Stimulated activated CD4-positive, alpha-beta T cell treated with anti-CD3 and anti-CD28 coated beads, Interleukin-12 subunit alpha, Interleukin-12 subunit beta, amount 100 ng/mL, for 24 hours (primary cell): ENCODE data around the gene ANKRD36.
"Not testable (repeated sequence)": the region's sequence is repeated elsewhere in the genome, so short reads cannot be mapped to it uniquely, and the experiment has no call there.

Source experiments
- DNase-seq, 2 experiments: peaks; one replicate each; pipeline ENCODE4 v3.0.0-alpha.2; 2020; ENCODE audit warnings: low read depth in 2 of 2

ANKRD36 gene

DNA sequence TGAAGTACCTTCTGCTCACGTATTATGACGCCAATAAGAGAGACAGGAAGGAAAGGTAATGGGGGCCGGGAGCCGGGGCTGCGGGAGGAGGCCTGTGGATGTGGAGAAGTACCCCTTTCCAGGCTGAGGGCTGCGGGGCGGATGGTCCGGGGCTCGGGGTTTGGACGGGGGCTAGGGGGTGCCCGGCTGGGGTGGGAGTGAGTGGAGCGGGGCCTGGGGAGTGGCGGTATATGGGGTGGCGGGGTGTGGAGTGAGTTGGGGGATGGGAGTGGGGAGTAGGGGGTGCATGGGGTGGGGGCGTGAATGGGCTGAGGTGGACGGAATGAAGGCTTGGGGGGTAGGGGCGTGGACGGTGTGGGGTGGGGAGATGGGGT, 916 bp downstream of the ANKRD36 start:
- DNase-seq: not testable (repeated sequence)

DNA sequence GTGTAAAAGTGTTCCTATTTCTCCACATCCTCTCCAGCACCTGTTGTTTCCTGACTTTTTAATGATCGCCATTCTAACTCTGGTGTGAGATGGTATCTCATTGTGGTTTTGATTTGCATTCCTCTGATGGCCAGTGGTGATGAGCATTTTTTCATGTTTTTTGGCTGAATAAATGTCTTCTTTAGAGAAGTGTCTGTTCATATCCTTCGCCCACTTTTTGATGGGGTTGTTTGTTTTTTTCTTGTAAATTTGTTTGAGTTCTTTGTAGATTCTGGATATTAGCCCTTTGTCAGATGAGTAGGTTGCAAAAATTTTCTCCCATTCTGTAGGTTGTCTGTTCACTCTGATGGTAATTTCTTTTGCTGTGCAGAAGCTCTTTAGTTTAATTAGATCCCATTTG, 16.1 kb downstream of the ANKRD36 start:
- DNase-seq: not testable (repeated sequence)

DNA sequence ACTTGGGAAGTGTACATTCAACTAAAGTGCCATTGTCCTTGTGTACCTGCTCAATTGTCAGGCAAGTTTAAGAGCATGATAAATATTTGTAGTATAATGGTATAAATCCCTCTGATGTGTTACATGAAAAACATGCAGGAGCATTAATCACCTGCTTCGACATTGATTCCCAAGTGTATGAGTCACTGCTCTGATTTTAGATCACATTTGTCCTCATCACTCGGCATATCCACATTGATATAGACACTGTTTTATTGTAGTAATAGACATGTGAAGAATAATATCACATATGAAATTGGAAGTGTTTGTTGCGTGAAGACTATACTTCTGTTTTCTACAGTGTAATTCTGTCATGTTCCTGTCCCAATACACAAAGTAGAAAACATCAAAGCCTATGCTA, 31.1 kb downstream of the ANKRD36 start:
- DNase-seq: not testable (repeated sequence)

DNA sequence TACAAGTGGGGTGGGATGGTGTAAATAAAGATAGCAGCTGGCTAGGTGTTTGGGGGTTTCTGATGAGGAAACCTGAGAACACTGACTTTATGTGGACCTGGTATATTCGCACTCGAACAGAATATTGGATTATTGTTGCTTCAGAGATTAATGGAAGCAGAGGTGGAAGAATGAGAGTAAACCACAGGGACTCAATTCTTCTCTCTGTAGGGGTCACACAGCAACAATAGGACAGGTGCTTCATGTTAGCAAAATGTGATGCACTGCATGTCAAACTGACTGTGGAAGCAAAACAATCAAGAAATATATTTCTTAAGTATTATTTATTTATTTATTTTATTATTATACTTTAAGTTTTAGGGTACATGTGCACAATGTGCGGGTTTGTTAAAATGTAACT, 53.6 kb downstream of the ANKRD36 start:
- DNase-seq: not testable (repeated sequence)

DNA sequence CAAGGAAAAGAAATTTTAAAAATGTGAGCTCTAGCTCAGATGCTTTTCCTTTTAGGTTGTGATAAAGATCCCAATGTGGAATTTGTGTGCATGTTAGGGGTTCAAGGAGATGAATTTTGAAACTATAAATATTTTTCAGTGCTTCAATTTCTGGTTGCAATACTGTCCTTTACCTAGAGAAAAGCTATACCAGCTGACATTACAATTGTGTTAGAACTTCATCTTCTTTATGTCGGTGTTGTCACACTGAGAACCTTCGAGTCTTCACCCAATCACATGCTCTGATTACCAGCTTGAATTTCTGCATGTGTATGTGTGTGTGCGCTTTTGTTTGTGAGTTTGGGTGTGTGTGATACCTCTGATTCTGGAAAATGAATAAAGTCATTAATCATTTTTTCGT, 55.0 kb downstream of the ANKRD36 start:
- DNase-seq: not testable (repeated sequence)

DNA sequence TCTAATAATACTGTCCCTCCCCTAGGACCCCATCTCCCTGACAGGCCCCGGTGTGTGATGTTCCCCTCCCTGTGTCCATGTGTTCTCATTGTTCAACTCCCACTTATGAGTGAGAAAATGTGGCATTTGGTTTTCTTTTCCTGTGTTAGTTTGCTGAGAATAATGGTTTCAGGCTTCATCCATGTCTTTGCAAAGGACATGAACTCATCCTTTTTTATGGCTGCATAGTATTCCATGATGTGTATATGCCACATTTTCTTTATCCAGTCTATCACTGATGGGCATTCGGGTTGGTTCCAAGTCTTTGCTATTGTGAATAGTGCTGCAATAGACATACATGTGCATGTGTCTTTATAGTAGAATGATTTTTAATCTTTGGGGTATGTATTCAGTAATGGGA, 55.6 kb downstream of the ANKRD36 start:
- not testable (repeated sequence) for DNase-seq

DNA sequence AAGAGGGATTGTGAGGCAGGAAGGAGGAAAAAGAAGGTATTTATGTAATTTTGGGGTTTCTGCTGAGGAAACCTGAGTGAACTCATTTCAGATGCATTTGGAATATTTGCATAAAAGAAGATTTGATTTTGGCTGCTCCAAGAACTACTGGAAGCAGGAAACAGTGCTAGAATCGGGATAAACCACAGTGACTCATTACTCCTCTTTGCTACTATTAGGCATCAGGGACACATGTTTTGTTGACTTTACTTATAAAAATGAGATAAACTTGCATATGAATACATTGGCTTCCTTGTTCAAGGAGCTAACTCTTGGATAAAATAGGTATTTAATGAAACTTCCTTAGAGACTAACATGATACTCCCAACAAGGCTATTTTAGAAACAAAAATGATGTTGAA, 67.4 kb downstream of the ANKRD36 start:
- not testable (repeated sequence) for DNase-seq

DNA sequence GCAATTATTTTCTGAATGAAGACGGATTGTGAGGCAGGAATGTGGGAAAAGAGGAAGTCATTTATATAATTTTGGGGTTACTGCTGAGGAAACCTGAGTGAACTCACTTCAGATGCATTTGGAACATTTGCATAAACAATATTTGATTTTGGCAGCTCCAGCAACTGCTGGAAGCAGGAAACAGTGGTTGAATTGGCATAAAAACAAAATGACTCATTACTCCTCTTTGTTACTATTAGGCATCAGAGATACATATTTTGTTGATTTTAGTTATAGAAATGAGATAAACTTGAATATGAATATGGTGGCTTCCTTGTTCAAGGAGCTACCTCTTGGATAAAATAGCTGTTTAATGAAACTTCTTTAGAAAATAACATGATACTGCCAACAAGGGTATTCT, 82.4 kb downstream of the ANKRD36 start:
- DNase-seq: not testable (repeated sequence)

DNA sequence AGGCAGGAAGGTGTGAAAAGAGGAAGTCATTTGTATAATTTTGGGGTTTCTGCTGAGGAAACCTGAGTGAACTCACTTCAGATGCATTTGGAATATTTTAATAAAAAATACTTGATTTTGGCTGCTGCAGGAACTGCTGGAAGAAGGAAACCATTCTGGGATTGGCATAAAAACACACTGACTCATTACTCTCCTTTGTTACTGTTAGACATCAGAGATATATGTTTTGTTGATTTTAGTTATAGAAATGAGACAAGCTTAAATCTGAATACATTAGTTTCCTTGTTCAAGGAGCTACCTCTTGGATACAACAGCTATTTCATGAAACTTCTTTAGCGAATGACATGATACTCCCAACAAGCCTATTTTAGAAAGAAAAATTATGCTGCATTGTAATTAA, 84.3 kb downstream of the ANKRD36 start:
- not testable (repeated sequence) for DNase-seq

DNA sequence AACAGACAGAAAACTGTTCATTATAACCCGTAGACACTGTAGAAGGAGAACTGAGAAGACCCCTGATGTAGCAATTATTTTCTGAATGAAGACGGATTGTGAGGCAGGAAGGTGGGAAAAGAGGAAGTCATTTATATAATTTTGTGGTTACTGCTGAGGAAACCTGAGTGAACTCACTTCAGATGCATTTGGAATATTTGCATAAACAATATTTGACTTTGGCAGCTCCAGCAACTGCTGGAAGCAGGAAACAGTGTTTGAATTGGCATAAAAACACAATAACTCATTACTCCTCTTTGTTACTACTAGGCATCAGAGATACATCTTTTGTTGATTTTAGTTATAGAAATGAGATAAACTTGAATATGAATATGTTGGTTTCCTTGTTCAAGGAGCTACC, 87.9 kb downstream of the ANKRD36 start:
- DNase-seq: not testable (repeated sequence)

DNA sequence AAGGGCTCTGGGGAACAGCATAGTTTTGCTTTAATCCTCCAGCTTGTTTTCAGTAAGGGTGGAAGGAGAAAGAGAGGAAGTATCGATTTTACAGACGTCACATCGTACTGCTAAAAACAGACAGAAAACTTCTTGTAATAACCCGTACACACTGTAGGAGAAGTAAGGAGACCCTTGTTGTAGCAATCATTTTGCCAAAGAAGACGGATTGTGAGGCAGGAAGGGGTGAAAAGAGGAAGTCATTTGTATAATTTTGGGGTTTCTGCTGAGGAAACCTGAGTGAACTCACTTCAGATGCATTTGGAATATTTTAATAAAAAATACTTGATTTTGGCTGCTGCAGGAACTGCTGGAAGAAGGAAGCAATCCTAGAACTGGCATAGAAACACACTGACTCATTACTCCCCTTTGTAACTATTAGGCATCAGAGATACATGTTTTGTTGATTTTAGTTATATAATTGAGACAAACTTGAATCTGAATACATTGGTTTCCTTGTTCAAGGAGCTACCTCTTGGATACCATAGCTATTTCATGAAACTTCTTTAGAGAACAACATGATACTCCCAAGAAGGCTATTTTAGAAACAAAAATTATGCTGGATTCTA, 89.8 kb downstream of the ANKRD36 start:
- DNase-seq: not testable (repeated sequence)

DNA sequence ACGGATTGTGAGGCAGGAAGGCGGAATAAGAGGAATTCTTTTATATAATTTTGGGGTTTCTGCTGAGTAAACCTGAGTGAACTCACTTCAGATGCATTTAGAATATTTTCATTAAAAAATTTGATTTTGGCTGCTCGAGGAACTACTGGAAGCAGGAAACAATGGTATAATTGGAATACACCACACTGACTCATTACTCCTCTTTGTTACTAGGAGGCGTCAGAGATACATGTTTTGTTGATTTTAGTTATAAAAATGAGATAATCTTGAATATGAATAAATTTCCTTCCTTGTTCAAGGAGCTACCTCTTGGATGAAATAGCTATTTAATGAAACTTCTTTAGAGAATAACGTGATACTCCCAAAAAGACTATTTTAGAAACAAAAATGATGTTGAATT, 97.4 kb downstream of the ANKRD36 start:
- no peak for DNase-seq

DNA sequence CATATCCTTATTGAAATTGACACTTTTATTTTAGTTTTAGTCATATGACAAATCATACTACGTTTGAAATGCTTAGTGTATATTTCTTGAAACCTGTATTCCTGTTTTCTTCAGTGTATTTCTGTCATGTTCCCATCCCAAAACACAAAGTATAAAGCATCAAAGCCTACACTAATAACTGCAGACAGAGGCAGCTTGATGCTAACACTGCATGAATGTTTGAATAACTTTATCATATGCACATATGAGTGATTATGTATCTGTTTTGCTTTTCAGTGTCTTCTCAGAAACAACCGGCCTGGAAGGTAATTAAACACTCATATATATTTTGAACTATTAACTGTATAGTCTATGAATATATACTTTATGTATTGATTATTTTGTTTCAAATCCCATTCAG, 102.1 kb downstream of the ANKRD36 start:
- DNase-seq: not testable (repeated sequence)

DNA sequence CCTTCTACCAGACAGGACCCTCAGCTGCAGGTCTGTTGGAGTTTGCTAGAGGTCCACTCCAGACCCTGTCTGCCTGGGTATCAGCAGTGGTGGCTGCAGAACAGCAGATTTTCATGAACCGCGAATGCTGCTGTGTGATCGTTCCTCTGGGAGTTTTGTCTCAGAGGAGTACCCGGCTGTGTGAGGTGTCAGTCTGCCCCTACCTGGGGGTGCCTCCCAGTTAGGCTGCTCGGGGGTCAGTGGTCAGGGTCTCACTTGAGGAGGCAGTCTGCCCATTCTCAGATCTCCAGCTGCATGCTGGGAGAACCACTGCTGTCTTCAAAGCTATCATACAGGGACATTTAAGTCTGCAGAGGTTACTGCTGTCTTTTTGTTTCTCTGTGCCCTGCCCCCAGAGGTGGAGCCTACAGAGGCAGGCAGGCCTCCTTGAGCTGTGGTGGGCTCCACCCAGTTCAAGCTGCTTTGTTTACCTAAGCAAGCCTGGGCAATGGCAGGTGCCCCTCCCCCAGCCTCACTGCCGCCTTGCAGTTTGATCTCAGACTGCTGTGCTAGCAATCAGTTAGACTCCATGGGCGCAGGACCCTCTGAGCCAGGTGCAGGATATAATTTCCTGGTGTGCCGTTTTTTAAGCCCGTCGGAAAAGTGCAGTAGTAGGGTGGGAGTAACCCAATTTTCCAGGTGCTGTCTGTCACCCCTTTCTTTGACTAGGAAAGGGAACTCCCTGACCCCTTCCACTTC, 118.1 kb downstream of the ANKRD36 start:
- DNase-seq: not testable (repeated sequence)

DNA sequence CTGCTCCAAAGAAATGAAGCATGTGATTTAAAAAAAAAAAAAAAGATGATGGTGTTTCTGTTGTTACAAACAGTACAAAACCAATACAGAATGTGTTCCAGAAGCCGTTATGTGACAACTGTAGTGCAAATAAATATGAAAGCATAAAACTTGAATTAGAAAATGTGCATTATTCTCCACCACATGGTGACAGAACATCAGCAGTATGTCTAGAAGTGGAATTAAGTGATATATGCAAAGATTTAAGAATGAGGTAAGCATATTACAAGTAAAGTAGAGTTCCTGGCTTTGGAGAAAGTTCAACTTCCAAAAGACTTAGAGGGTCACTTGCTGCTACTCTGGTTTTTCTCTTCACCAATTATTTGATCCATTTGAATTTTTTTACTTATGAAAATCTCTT, 120.0 kb downstream of the ANKRD36 start:
- not testable (repeated sequence) for DNase-seq

DNA sequence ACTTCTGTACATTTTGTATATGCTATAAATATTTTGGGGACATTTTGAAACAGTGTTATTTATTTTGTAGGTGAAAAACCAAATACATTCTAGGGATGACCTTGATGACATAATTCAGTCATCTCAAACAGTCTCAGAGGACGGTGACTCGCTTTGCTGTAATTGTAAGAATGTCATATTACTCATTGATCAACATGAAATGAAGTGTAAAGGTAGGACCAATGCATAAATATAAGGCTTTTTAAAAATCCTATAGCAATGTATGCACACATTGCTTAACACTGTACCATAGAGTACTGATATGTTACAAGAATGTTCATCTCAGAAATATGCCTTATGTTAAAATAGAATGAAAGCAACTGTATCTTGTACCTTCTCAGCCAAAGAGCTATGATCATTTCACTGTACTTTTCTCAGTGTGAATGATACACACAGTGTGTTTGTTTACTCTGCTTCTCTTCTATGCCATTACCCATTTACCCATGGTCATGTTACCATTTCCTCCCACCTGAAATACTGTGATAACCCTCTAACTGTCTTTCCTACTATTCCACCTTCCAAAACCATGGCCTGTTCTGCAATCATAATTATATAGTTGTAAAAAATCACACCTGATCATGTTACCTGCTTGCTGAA, 120.8 kb downstream of the ANKRD36 start:
- DNase-seq: not testable (repeated sequence)

DNA sequence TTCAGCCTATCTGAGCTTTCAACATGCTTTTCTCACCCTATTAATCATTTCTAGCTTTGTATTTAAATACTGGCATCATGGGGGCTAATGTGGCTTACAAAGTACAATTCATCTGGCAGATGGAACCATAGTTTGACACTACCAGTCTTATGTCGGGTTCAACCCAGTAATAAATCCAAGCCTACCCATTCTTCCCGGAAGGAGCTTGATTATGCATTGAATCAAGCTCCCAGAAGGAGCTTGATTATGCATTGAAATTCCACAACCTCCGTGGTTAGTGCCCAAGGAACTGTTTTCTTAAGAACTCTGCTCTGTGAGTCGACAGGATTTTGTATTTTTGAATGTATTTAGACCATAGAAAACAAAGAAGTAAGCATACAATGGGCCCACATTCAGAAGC, 148.2 kb downstream of the ANKRD36 start:
- DNase-seq: not testable (repeated sequence)

DNA sequence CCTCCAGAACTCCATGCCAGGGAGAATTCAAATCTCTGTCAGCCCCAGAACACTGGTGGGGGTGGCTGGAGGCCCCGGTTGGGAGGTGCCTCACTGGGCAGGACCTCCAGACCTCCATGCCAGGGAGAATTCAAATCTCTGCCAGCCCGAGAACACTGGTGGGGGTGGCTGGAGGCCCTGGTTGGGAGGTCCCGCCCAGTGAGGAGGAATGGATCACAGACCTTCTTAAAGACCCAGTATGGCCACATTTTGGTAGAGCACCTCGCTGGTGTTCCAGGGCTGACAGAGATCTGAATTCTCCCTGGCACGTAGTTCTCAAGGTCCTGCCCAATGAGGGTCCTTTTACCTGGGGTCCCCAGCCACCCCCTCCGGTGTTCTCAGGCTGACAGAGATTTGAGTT, 153.5 kb downstream of the ANKRD36 start:
- not testable (repeated sequence) for DNase-seq

DNA sequence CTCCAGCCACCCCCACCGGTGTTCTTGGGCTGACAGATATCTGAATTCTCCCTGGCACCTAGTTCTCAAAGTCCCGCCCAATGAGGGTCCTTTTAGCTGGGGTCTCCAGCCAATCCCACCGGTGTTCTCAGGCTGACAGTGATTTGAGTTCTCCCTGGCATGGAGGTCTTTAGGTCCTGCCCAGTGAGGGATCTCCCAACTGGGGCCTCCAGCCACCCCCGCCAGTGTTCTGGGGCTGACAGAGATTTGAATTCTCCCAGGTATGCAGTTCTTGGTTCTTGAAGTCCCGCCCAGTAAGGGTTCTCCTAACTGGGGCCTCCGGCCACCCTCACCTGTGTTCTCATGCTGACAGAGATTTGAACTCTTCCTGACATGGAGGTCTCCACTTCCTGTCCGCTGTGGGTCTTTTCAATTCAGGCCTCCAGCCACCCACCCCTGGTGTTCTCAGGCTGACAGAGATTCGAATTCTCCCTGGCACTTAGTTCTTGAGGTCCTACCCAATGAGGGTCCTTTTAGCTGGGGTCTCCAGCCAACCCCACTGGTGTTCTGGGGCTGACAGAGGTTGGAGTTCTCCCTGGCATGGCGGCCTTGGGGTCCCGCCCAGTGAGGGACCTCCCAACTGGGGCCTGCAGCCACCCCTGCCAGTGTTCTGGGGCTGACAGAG, 154.6 kb downstream of the ANKRD36 start:
- no peak for DNase-seq

DNA sequence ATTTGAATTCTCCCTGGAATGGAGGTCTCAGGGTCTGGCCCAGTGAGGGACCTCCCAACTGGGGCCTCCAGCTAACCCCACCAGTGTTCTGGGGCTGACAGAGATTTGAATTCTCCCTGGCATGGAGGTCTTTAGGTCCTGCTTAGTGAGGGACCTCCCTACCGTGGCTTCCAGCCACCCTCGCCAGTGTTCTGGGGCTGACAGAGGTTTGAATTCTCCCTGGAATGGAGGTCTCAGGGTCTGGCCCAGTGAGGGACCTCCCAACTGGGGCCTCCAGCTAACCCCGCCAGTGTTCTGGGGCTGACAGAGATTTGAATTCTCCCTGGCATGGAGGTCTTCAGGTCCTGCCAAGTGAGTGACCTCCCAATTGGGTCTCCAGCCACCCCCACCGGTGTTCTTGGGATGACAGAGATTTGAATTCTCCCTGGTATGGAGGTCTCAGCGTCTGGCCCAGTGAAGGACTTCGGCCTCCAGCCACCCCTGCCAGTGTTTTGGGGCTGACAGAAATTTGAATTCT, 155.2 kb downstream of the ANKRD36 start:
- not testable (repeated sequence) for DNase-seq

DNA sequence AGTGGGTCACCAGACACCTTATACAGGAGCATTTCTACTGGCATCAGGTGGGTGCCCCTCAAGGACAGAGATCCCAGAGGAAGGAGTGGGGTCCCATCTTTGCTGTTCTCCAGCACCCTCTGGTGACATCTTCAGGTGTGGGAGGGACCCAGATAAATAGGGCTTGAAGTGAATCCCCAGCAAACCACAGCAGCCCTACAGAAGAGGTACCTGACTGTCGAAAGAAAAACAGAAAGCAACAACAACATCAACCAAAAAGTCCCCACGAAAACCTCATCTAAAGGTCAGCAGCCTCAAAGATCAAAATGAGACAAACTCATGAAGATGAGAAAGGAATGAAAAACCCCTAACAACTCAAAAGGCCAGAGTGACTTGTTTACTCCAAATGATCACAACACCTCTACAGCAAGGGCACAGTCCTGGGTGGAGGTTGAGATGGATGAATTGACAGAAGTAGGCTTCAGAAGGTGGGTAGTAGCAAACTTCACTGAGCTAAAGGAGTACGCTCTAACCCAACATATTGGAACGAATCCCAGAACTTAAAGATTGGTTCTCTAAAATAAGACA, 163.4 kb downstream of the ANKRD36 start:
- DNase-seq: not testable (repeated sequence)

DNA sequence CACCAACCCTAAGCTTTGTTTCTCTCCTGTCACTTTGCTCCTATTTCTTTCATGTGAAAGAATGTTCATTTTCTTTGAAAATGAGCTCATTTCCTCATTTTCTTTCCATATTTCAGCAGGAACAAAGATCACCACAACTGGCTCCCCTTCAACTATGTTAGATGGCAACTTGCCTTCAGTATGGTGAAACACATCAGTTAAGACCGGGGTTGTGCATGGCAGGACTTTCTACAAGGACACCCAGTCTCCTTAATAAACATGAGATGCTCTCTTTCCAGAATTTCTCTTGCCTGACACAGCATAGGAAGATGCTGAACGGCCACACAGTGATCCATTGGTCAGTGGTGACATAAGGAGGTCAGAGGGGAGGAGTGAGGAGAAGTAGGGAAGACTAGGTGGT, 172.2 kb downstream of the ANKRD36 start:
- not testable (repeated sequence) for DNase-seq
